Raji (cell line): Measurements from ENCODE around the gene ACAP3.

Source experiments
- POLR2A ChIP-seq: IDR thresholded peaks from 2 replicates; pipeline ENCODE4 v1.6.1; 2011; ENCODE audit warnings: low read depth, low read length, control low read depth; ENCODE audit not compliant: insufficient read depth

Gene ACAP3

GRCh38 chr1:1347663-1348419, 40.1 kb upstream of the ACAP3 start:
- TF ChIP-seq POLR2A = no peak

GRCh38 chr1:1347026-1347595, 39.4 kb upstream of the ACAP3 start:
- no peak for TF ChIP-seq POLR2A

GRCh38 chr1:1346501-1346890, 38.8 kb upstream of the ACAP3 start:
- no peak for TF ChIP-seq POLR2A

- TF ChIP-seq POLR2A = no peak
Observed at GRCh38 chr1:1345860-1346500, 38.2 kb upstream of the ACAP3 start.

GRCh38 chr1:1345384-1345783, 37.7 kb upstream of the ACAP3 start:
- TF ChIP-seq POLR2A = no peak

GRCh38 chr1:1344655-1345361, 37.1 kb upstream of the ACAP3 start:
- TF ChIP-seq POLR2A = no peak

GRCh38 chr1:1343811-1344421, 36.2 kb upstream of the ACAP3 start:
- TF ChIP-seq POLR2A = no peak

- no peak for TF ChIP-seq POLR2A
Observed at GRCh38 chr1:1342584-1343115, 34.9 kb upstream of the ACAP3 start.

- no peak for TF ChIP-seq POLR2A
Observed at GRCh38 chr1:1342061-1342562, 34.4 kb upstream of the ACAP3 start.

GRCh38 chr1:1341549-1342021, 33.9 kb upstream of the ACAP3 start:
- no peak for TF ChIP-seq POLR2A

- TF ChIP-seq POLR2A = no peak
Observed at GRCh38 chr1:1340791-1341548, 33.2 kb upstream of the ACAP3 start.

- no peak for TF ChIP-seq POLR2A
Observed at GRCh38 chr1:1340185-1340584, 32.5 kb upstream of the ACAP3 start.

- no peak for TF ChIP-seq POLR2A
Observed at GRCh38 chr1:1338278-1338677, 30.5 kb upstream of the ACAP3 start.

- TF ChIP-seq POLR2A = no peak
Observed at GRCh38 chr1:1337793-1338147, 30.0 kb upstream of the ACAP3 start.

GRCh38 chr1:1336931-1337792, 29.4 kb upstream of the ACAP3 start:
- no peak for TF ChIP-seq POLR2A
